LNCaP clone FGC (cell line): ENCODE data around the gene FDXR.

Experiments
- DNase-seq: peaks from one replicate; pipeline ENCODE4 v3.0.0-alpha.2; 2011; ENCODE audit warnings: low read depth
- H3K4me3 ChIP-seq: 2 replicates; pipeline ENCODE4 v1.5.1; 2011; ENCODE audit warnings: mild to moderate bottlenecking, low read depth, low read length, control low read depth
- TF ChIP-seq, protein P1 (sequence below): IDR thresholded peaks from 2 replicates; pipeline ENCODE4 v1.5.1; 2012; ENCODE audit warnings: mild to moderate bottlenecking; ENCODE audit not compliant: control insufficient read depth, insufficient read depth; ENCODE audit errors: extremely low read depth

Gene FDXR

DNA sequence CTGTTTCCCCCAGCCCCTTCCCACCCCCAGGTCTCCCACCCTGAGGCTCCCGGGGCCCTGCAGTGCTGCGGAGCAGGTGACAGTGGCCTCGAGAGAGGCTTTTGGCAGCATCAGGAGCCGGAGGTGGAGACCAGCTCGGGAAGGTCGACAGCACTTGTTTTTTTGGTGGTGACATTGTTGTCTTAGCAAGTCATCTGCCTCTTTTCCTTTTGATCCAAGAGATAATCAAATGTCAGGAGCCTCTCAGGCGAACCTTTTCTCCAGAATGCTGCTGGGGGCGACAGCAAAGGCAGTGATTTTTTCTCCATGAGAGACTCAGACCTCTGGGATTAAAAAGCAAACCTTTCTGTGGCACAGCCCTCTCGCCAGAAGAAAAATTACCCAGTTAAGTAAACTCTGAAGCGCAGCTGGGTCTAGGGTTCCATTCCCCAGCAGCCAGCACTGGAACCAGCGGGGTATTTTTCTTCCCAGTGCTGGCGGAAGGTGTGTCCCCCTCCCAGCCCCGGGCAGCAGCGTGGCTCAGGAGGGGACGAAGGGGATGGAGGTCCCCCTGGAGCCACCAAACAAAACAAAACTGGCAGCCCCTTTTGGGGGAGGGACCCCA lies 50.4 kb downstream of the FDXR start:
- no peak for DNase-seq
- TF ChIP-seq, protein P1, sequence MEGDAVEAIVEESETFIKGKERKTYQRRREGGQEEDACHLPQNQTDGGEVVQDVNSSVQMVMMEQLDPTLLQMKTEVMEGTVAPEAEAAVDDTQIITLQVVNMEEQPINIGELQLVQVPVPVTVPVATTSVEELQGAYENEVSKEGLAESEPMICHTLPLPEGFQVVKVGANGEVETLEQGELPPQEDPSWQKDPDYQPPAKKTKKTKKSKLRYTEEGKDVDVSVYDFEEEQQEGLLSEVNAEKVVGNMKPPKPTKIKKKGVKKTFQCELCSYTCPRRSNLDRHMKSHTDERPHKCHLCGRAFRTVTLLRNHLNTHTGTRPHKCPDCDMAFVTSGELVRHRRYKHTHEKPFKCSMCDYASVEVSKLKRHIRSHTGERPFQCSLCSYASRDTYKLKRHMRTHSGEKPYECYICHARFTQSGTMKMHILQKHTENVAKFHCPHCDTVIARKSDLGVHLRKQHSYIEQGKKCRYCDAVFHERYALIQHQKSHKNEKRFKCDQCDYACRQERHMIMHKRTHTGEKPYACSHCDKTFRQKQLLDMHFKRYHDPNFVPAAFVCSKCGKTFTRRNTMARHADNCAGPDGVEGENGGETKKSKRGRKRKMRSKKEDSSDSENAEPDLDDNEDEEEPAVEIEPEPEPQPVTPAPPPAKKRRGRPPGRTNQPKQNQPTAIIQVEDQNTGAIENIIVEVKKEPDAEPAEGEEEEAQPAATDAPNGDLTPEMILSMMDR = no peak
- no peak overlapping the region for H3K4me3 ChIP-seq

DNA sequence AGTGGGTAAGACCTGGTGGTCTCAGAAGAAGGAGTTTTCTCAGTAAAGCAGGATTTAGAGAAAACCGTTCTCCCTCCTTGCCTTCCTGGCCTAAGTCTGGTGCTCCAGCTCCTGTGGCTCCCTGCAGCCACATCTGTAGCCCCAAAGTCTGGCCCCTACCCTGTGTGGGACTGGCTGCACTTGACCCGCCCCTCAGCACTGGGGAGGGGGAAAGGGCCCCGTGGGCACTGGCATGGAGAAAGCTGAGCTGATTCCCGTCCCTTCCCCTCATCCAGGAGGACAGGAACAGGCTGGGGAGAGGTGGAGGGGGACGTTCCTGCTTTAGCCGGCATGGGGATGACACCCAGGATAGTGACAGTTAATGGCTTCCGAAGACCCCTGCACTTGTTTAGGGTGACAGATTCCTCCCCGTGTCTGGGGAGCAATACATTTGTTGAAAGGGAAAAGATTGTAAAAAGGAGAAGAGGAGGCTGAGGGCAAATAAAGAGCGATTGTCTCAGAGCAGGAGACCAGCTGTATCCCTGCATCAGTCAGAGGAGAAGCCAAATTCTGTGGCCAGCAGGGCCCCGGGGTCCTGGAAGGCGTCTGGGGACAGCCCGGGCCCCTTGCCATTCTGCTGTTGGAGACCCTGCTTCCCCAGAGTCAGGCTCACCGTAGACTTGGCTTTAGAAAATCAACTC lies 51.0 kb downstream of the FDXR start:
- TF ChIP-seq, protein P1 = no peak
- no peak for DNase-seq
- H3K4me3 ChIP-seq = no peak overlapping the region

GRCh38 chr17:74819801-74820436 lies 52.9 kb downstream of the FDXR start:
- TF ChIP-seq, protein P1 = no peak
- no peak for DNase-seq
- H3K4me3 ChIP-seq = no peak overlapping the region

DNA sequence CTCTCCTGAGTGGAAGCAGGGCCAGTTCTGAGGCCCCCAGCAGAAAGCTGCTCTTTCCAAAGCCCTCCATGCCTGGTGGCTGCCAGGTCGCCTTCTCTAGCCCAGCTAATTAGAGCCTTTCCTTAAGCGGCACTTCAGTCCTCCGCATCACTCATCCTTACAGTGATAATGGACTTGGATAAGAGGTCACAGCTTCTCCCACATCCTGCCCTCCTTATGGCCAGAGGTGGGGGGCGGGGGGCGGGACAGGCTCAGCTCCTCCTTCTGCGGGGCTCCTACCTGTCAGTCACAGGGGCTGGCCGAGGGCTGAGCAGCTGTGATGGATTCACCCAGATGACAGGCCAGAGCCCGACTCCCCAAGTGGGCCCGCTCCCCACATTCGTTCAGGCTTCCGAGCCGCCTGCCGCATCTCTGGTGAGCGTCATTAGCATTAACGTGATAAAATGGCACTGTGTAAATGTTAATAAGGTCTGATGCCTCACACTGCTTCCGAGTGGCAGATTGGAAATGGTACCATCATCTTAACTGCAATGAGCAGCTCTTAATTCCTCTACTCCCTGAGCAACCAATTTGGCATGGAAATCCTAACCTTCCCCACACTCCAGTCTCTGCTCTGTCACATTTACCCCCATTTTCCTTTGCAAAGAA lies 54.4 kb downstream of the FDXR start:
- DNase-seq = no peak
- H3K4me3 ChIP-seq = no peak overlapping the region
- TF ChIP-seq, protein P1 = no peak

GRCh38 chr17:74816905-74817620 lies 55.7 kb downstream of the FDXR start:
- TF ChIP-seq, protein P1 = no peak
- H3K4me3 ChIP-seq = no peak overlapping the region
- no peak for DNase-seq

DNA sequence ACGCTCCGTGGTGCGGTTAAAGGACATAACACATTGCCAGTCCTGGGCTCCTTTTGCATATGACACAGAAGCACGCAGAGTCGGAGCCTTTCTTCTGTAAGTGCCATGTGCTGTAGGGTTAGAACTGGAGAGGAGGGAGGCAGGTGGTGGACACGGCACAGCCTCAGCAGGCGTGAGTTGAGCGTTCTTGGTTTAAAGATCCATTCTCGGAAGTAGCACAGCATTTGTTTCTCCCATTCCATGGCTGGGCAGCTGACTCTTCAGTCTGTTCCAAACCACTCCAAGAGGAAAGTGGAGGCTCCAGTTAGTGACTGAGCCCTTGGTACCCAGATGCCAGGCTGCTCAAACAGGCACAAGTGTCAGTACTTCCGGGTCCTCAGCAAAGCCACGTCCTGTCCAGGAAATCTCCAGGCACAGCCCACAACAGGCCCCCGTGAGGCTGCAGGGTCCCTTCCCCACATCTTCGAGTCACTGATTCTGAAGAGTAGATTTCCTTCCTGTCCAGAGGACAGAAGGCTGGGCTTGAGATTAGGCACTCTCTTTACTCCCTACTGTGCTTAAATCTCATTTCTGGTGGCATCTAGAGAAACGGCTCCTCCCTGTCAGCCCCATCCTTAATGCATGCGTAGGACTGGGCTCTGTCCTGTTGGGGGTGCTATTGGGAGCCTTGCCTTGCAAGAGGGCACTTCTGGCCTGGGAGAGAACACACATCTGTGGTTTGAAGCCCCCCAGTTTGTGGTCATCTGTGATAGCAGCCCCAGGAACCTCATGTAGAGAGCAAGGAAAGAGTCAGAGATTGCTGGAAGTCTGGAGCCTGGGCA lies 57.0 kb downstream of the FDXR start:
- TF ChIP-seq, protein P1 = no peak
- no peak for DNase-seq
- H3K4me3 ChIP-seq = no peak overlapping the region
